ENCODE measurements around the gene ASPDH. TPM values are rescaled to one million over a fixed set of nuclear protein-coding genes. Genes with fewer than 3 reads are reported as not detected.

Gene ASPDH
- total and polyA plus RNA-seq, 4 donors, result 1.5 to 7.7 (median 4.1) TPM

DNA sequence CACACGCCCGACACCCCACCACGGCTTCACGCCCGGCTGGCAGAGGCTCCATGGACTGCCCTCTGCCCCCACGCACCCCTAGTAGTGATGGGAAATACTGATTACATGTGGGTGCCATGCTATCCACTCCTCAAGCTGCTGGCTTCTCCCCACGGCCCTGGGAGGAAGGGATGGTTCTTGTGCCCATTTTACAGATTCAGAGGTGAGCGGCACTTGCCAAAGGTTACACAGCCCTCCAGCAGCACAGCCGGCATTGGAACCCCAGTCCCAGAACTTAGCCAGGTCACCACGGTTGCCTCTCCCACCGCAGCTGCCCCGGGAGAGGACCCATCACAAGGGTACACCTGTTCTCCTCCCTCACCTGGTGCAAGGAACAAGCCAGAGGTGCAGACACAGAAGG is 41.3 kb upstream of the ASPDH start:
- Histone ChIP-seq H3K27me3 (ENCODE audit: control insufficient read depth, insufficient read depth, low read length) (no peaks in the 10 kb centered on the region), H3K4me3 (ENCODE audit: low read depth, low read length) (no peak overlapping the region), H3K27ac (ENCODE audit: low read depth, low read length) (no peak overlapping the region), H3K9me3 (ENCODE audit: control insufficient read depth, insufficient read depth, low read length) (no peaks in the 10 kb centered on the region), H3K36me3 (ENCODE audit: control insufficient read depth, insufficient read depth, low read length) (peaks cover 55% of the 10 kb centered on the region), H3K4me1 (ENCODE audit: control insufficient read depth, insufficient read depth, low read length) (peaks cover 78% of the 10 kb centered on the region)
- WGBS (ENCODE audit: insufficient coverage), result 83% methylated on average over 5 of the region's 12 CpGs
- no peak for DNase-seq (ENCODE audit: low read depth in 4 of 6, low spot score in 6 of 6)

DNA sequence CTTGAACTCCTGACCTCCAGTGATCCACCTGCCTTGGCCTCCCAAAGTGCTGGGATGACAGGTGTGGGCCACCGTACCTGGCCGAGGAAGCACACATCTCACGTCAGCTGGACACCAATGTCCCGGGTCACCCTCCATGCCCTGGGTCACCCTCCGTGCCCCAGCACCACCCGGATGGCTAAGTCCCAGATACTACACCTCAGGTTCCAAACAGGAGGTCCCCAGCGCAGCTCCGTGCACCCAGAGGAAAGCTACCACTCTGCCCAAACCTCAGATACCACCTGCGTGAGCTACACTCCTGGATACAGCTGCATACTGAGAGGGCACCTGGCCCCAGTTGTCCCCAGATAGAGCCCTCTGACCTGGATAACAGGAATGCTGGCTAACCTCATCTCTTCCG is 40.5 kb upstream of the ASPDH start:
- Histone ChIP-seq H3K9me3 (ENCODE audit: control insufficient read depth, insufficient read depth, low read length) (no peaks in the 10 kb centered on the region), H3K4me3 (ENCODE audit: low read depth, low read length) (no peak overlapping the region), H3K27me3 (ENCODE audit: control insufficient read depth, insufficient read depth, low read length) (no peaks in the 10 kb centered on the region), H3K27ac (ENCODE audit: low read depth, low read length) (no peak overlapping the region), H3K36me3 (ENCODE audit: control insufficient read depth, insufficient read depth, low read length) (peaks cover 55% of the 10 kb centered on the region), H3K4me1 (ENCODE audit: control insufficient read depth, insufficient read depth, low read length) (peaks cover 80% of the 10 kb centered on the region)
- 91% methylated on average over 10 of the region's 10 CpGs for WGBS (ENCODE audit: insufficient coverage)
- DNase-seq (ENCODE audit: low read depth in 4 of 6, low spot score in 6 of 6), result no peak

GRCh38 chr19:50553134-50553703 is 39.5 kb upstream of the ASPDH start:
- H3K4me1 ChIP-seq (ENCODE audit: control insufficient read depth, insufficient read depth, low read length), result peaks cover 80% of the 10 kb centered on the region
- H3K9me3 ChIP-seq (ENCODE audit: control insufficient read depth, insufficient read depth, low read length), result no peaks in the 10 kb centered on the region
- no peaks in the 10 kb centered on the region for H3K27me3 ChIP-seq (ENCODE audit: control insufficient read depth, insufficient read depth, low read length)
- H3K27ac ChIP-seq (ENCODE audit: low read depth, low read length), result no peak overlapping the region
- DNase-seq (ENCODE audit: low read depth in 4 of 6, low spot score in 6 of 6), result no peak
- 83% methylated on average over 18 of the region's 19 CpGs for WGBS (ENCODE audit: insufficient coverage)
- no peak overlapping the region for H3K4me3 ChIP-seq (ENCODE audit: low read depth, low read length)
- peaks cover 55% of the 10 kb centered on the region for H3K36me3 ChIP-seq (ENCODE audit: control insufficient read depth, insufficient read depth, low read length)

- Histone ChIP-seq H3K4me3 (ENCODE audit: low read depth, low read length) (no peak overlapping the region), H3K27ac (ENCODE audit: low read depth, low read length) (no peak overlapping the region), H3K36me3 (ENCODE audit: control insufficient read depth, insufficient read depth, low read length) (peaks cover 59% of the 10 kb centered on the region), H3K4me1 (ENCODE audit: control insufficient read depth, insufficient read depth, low read length) (peaks cover 85% of the 10 kb centered on the region), H3K27me3 (ENCODE audit: control insufficient read depth, insufficient read depth, low read length) (no peaks in the 10 kb centered on the region), H3K9me3 (ENCODE audit: control insufficient read depth, insufficient read depth, low read length) (no peaks in the 10 kb centered on the region)
- WGBS (ENCODE audit: insufficient coverage), result 63% methylated on average over 14 of the region's 15 CpGs
- no peak for DNase-seq (ENCODE audit: low read depth in 4 of 6, low spot score in 6 of 6)
Observed at GRCh38 chr19:50552540-50552939, 38.8 kb upstream of the ASPDH start.

- DNase-seq (ENCODE audit: low read depth in 4 of 6, low spot score in 6 of 6), result peak in 5 of 6 donors; percentile 64 to 95 (median 76)
- Histone ChIP-seq H3K27me3 (ENCODE audit: control insufficient read depth, insufficient read depth, low read length) (no peaks in the 10 kb centered on the region), H3K4me1 (ENCODE audit: control insufficient read depth, insufficient read depth, low read length) (peaks cover 86% of the 10 kb centered on the region), H3K9me3 (ENCODE audit: control insufficient read depth, insufficient read depth, low read length) (no peaks in the 10 kb centered on the region), H3K27ac (ENCODE audit: low read depth, low read length) (peak overlapping the region; percentile 84), H3K4me3 (ENCODE audit: low read depth, low read length) (peak overlapping the region; percentile 60), H3K36me3 (ENCODE audit: control insufficient read depth, insufficient read depth, low read length) (peaks cover 62% of the 10 kb centered on the region)
- 0% methylated on average over 10 of the region's 22 CpGs for WGBS (ENCODE audit: insufficient coverage)
Observed at GRCh38 chr19:50551715-50552187, 38.0 kb upstream of the ASPDH start.

DNA sequence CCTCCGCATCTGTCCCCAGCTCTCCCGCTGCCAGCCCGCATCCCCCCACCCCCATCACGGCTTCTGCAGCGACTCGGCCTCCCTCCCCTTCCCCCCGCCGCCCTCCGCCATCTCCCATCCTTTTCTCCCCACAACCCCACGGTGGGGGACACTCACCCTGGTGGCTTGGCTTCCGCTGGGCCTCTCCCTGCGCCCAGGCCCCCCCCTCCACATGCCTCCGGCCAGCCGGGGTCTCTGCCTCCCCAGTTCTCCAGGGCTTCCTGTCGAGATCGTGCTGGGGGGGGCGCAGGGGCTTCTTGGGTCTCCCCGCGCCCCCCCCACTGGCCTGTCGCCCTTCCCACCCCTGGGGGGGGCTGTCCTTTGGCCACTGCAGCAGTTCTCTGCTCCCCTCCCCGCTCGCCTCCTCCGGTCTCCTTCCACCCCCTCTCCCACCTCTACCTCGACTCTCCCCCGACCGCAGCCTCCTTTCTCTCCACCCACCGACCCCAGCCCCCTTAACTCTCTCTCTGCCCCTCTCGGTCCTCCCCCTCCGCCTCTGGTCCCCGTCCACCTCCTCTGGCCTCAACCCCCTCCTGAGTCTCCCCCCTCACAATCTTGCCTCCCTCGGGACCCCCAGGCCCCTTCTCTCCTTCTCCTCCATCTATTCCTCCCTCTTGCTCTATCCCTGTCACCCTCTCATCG is 37.5 kb upstream of the ASPDH start:
- Histone ChIP-seq H3K9me3 (ENCODE audit: control insufficient read depth, insufficient read depth, low read length) (no peaks in the 10 kb centered on the region), H3K4me1 (ENCODE audit: control insufficient read depth, insufficient read depth, low read length) (peaks cover 86% of the 10 kb centered on the region), H3K27ac (ENCODE audit: low read depth, low read length) (peak overlapping the region; percentile 84), H3K36me3 (ENCODE audit: control insufficient read depth, insufficient read depth, low read length) (peaks cover 63% of the 10 kb centered on the region), H3K4me3 (ENCODE audit: low read depth, low read length) (peak overlapping the region; percentile 60), H3K27me3 (ENCODE audit: control insufficient read depth, insufficient read depth, low read length) (no peaks in the 10 kb centered on the region)
- 1% methylated on average over 25 of the region's 32 CpGs for WGBS (ENCODE audit: insufficient coverage)
- peak in 2 of 6 donors; percentile 60 to 67 for DNase-seq (ENCODE audit: low read depth in 4 of 6, low spot score in 6 of 6)

DNA sequence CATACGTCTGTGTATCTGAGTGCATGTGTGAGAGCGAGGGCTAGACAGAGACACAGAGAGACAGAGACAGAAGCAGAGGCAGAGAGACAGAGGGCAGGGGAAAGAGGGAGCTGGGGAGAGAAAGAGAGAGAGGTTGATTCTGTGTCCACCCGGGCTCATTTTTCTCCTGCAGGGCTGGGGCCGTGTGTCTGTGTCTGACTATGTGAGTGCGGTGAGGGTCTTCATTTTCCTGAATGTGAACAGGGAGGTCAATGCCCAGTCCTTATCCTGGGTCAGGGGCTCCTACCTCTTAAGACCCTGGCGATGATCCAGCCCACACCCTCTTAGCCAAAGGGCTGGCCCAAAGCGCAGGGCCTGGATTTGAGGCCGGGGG is 36.9 kb upstream of the ASPDH start:
- peaks cover 81% of the 10 kb centered on the region for H3K4me1 ChIP-seq (ENCODE audit: control insufficient read depth, insufficient read depth, low read length)
- no peaks in the 10 kb centered on the region for H3K9me3 ChIP-seq (ENCODE audit: control insufficient read depth, insufficient read depth, low read length)
- peaks cover 63% of the 10 kb centered on the region for H3K36me3 ChIP-seq (ENCODE audit: control insufficient read depth, insufficient read depth, low read length)
- DNase-seq (ENCODE audit: low read depth in 4 of 6, low spot score in 6 of 6), result peak in 2 of 6 donors; percentile 43 to 49
- WGBS (ENCODE audit: insufficient coverage), result 12% methylated on average over 6 of the region's 8 CpGs
- H3K27ac ChIP-seq (ENCODE audit: low read depth, low read length), result peak overlapping the region; percentile 17
- peak overlapping the region; percentile 60 for H3K4me3 ChIP-seq (ENCODE audit: low read depth, low read length)
- no peaks in the 10 kb centered on the region for H3K27me3 ChIP-seq (ENCODE audit: control insufficient read depth, insufficient read depth, low read length)

GRCh38 chr19:50549927-50550593 is 36.3 kb upstream of the ASPDH start:
- H3K4me3 ChIP-seq (ENCODE audit: low read depth, low read length), result peak overlapping the region; percentile 60
- H3K9me3 ChIP-seq (ENCODE audit: control insufficient read depth, insufficient read depth, low read length), result no peaks in the 10 kb centered on the region
- WGBS (ENCODE audit: insufficient coverage), result 51% methylated on average over 6 of the region's 17 CpGs
- peak overlapping the region; percentile 17 for H3K27ac ChIP-seq (ENCODE audit: low read depth, low read length)
- no peak for DNase-seq (ENCODE audit: low read depth in 4 of 6, low spot score in 6 of 6)
- H3K27me3 ChIP-seq (ENCODE audit: control insufficient read depth, insufficient read depth, low read length), result no peaks in the 10 kb centered on the region
- H3K4me1 ChIP-seq (ENCODE audit: control insufficient read depth, insufficient read depth, low read length), result peaks cover 76% of the 10 kb centered on the region
- H3K36me3 ChIP-seq (ENCODE audit: control insufficient read depth, insufficient read depth, low read length), result peaks cover 59% of the 10 kb centered on the region

GRCh38 chr19:50549059-50549926 is 35.6 kb upstream of the ASPDH start:
- H3K27ac ChIP-seq (ENCODE audit: low read depth, low read length), result no peak overlapping the region
- DNase-seq (ENCODE audit: low read depth in 4 of 6, low spot score in 6 of 6), result no peak
- no peaks in the 10 kb centered on the region for H3K27me3 ChIP-seq (ENCODE audit: control insufficient read depth, insufficient read depth, low read length)
- H3K9me3 ChIP-seq (ENCODE audit: control insufficient read depth, insufficient read depth, low read length), result no peaks in the 10 kb centered on the region
- peaks cover 54% of the 10 kb centered on the region for H3K36me3 ChIP-seq (ENCODE audit: control insufficient read depth, insufficient read depth, low read length)
- 53% methylated on average over 17 of the region's 22 CpGs for WGBS (ENCODE audit: insufficient coverage)
- peaks cover 71% of the 10 kb centered on the region for H3K4me1 ChIP-seq (ENCODE audit: control insufficient read depth, insufficient read depth, low read length)
- H3K4me3 ChIP-seq (ENCODE audit: low read depth, low read length), result peak overlapping the region; percentile 60
